Endothelial cell of umbilical vein (primary cell): ENCODE results near the gene AFF1. TPM values are rescaled to one million over a fixed set of nuclear protein-coding genes. Genes with fewer than 3 reads are reported as not detected.

Source experiments
- BruUV-seq: library from RNA; stranded (reverse); fragments of 400-500 nt; replicated peaks from 2 replicates; lab custom pipeline; 2021; lab: Mats Ljungman, UMichigan
- CTCF ChIA-PET: fragments of 300-600, 350-600 bp; sonication (Branson Sonifier 250); formaldehyde crosslinking; loops from one replicate; lab custom pipeline; 2021; ENCODE audit warnings: antibody characterized with exemption, inconsistent platforms; lab: Charles Lee
- POLR2A ChIA-PET: fragments of 300-600, 350-600 bp; sonication (Branson Sonifier 250); formaldehyde crosslinking; loops from one replicate; lab custom pipeline; 2021; ENCODE audit warnings: antibody characterized with exemption, inconsistent platforms; lab: Charles Lee
- DNase-seq: peaks from one replicate; pipeline ENCODE4 v3.0.0-alpha.2; 2011; ENCODE audit warnings: low read depth, low spot score
- FAIRE-seq: peaks from 2 replicates; lab custom pipeline; 2011; peaks lifted over from hg19 to GRCh38; lab: Jason Lieb, UNC
- H2AFZ ChIP-seq: 2 replicates; pipeline ENCODE4 v1.6.0; 2012; ENCODE audit warnings: low read depth, low read length, control low read depth, inconsistent platforms
- H3K27ac ChIP-seq: 2 replicates; pipeline ENCODE4 v1.5.1; 2011; ENCODE audit warnings: low read depth, mild to moderate bottlenecking, control low read depth, low read length, moderate library complexity; ENCODE audit not compliant: insufficient read depth
- H3K27me3 ChIP-seq, 2 experiments: 2 replicates each; pipeline versions ENCODE4 v1.6.0 to v1.6.1; 2011; ENCODE audit warnings: low read length in 2 of 2, mixed read lengths in 1 of 2; ENCODE audit not compliant: control insufficient read depth in 2 of 2, insufficient read depth in 2 of 2
- H3K36me3 ChIP-seq, 2 experiments: 2 replicates in 1 of 2; 3 replicates in 1 of 2; pipeline ENCODE4 v1.5.1; 2011; ENCODE audit warnings: low read length in 2 of 2, mild to moderate bottlenecking in 1 of 2, moderate library complexity in 1 of 2; ENCODE audit not compliant: control insufficient read depth in 2 of 2, insufficient read depth in 2 of 2; ENCODE audit errors: extremely low read depth in 1 of 2
- H3K4me1 ChIP-seq: 3 replicates; pipeline ENCODE4 v1.5.1; 2011; ENCODE audit warnings: mild to moderate bottlenecking, low read length; ENCODE audit not compliant: control insufficient read depth, insufficient read depth; ENCODE audit errors: extremely low read depth
- H3K4me2 ChIP-seq: 2 replicates; pipeline ENCODE4 v1.6.1; 2011; ENCODE audit warnings: low read length, control low read depth, mixed read lengths; ENCODE audit not compliant: insufficient read depth
- H3K4me3 ChIP-seq, 3 experiments: fragments of 200-600 bp in 1 of 3; sonication (generic), shearing (Covaris generic) in 1 of 3; replicated peaks in 1 of 3; 2 replicates each; pipeline ENCODE4 v1.5.1; 2011 to 2016; ENCODE audit warnings: control low read depth in 3 of 3, low read length in 3 of 3, mild to moderate bottlenecking in 2 of 3, inconsistent platforms in 1 of 3, low read depth in 1 of 3, moderate library complexity in 1 of 3; ENCODE audit not compliant: insufficient read depth in 1 of 3
- H3K79me2 ChIP-seq: 2 replicates; pipeline ENCODE4 v1.6.0; 2012; ENCODE audit warnings: low read length, inconsistent platforms; ENCODE audit not compliant: control insufficient read depth, insufficient read depth
- H3K9ac ChIP-seq: replicated peaks from 2 replicates; pipeline ENCODE3; 2011; ENCODE audit warnings: low read length, control low read depth; ENCODE audit not compliant: insufficient read depth; ENCODE audit errors: extremely low read depth
- H3K9me1 ChIP-seq: replicated peaks from 3 replicates; pipeline ENCODE4 v1.6.0; 2011; ENCODE audit warnings: mild to moderate bottlenecking, low read length; ENCODE audit not compliant: control insufficient read depth, insufficient read depth; ENCODE audit errors: extremely low read depth
- H3K9me3 ChIP-seq: replicated peaks from 2 replicates; pipeline ENCODE4 v1.5.1; 2012; ENCODE audit warnings: low read length, inconsistent platforms; ENCODE audit not compliant: control insufficient read depth, insufficient read depth
- H4K20me1 ChIP-seq: replicated peaks from 2 replicates; pipeline ENCODE3; 2011; ENCODE audit warnings: mild to moderate bottlenecking, low read length; ENCODE audit not compliant: control insufficient read depth, insufficient read depth; ENCODE audit errors: extremely low read depth
- EZH2 ChIP-seq: IDR thresholded peaks from 2 replicates; pipeline ENCODE4 v1.6.1; 2012; ENCODE audit warnings: borderline replicate concordance, low read depth, mild to moderate bottlenecking, moderate library complexity, low read length, inconsistent platforms; ENCODE audit not compliant: severe bottlenecking
- dilution Hi-C: fragments of 300-500 bp; cut with MboI; formaldehyde crosslinking; loops from one replicate; pipeline ENCODE4 v1.15.0; 2019; ENCODE audit warnings: low sequenced_read_pairs; ENCODE audit not compliant: extremely low pct_ligation_motif_present
- intact Hi-C: fragments of 100-400 bp; cut with micrococcal nuclease; formaldehyde crosslinking; loops from one replicate; pipeline ENCODE4 v1.10.0; 2022
- polyA plus RNA-seq, 4 experiments: library from polyadenylated mRNA; depleted of rRNA in 3 of 4; stranded (reverse) in 3 of 4; unstranded in 1 of 4; fragments of >200 nt; gene quantifications; 2 replicates each; pipeline versions ENCODE4 v1.2.1 to v1.2.3, GENCODE V29; 2011 to 2012; ENCODE audit warnings: missing spikeins in 1 of 4
- total RNA-seq: library from RNA; stranded (reverse); gene quantifications from 2 replicates; pipeline ENCODE4 v1.2.3, GENCODE V29; 2021
- TF ChIP-seq, protein P1 (sequence below), 2 donors: IDR thresholded peaks; 1 replicate in 1 of 2; 2 replicates in 1 of 2; pipeline ENCODE4 v1.5.1; 2011; ENCODE audit warnings: low read length in 2 of 2, mild to moderate bottlenecking in 2 of 2, moderate library complexity in 2 of 2, control low read depth in 1 of 2, inconsistent platforms in 1 of 2, low read depth in 1 of 2; ENCODE audit not compliant: insufficient read depth in 1 of 2; ENCODE audit errors: extremely low read depth in 1 of 2

AFF1 gene
- total and polyA plus RNA-seq, 2 donors (not counting 3 experiments of a cell fraction or from before 2014, with no cell fraction given): 26.2 to 106 TPM

DNA sequence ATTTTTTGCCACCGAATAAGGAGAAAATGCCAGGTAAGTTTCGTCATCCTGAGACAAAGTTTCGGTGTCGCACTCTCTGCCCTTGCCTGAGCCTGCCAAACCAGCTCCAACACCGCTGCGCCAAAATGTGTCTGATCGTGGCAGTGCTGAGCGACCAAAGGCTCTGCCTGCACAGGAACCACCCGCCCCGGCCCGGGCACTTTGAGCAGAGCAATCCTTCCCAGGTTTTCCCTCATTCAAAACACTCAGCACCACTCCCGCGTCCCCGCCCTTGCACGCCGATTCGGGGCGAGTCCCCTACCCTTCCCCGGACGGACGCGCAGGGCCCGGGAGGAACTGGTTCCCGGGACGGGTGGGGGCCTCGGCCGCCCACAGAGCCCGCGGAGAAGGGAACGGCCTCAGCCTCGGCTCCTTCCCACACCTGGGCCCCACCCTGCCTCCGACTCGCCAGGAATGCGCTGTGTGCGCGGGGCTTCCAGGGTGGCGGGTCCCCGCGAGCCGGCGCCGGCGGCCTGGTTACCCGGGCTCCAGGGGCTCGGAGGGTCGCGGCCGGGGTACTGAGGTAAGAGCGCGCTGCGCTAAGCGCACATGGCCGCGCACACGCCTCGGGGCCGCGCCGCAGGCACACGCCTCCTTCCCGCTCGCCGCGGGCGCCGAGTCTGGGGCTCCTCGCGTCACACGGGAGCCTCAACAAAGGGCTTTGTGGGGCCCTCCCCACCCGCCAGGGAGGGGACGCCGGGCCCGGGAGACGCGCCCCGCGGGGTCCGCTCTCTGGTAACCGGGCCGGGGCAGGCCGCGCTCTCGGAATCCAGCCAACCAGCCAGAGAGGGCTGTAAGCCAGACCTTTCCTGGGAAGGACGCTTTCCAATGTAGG, 42.8 kb upstream of the AFF1 start, which contains the start of gene C4orf36:
Gene C4orf36 (minus strand): TSS at position 661 of the 874 bp plus-strand sequence. CDS start 902 bp downstream, outside the sequence.
- no peaks in the 10 kb centered on the region for H3K79me2 ChIP-seq
- DNase-seq (peak; percentile 43), FAIRE-seq (peak; percentile 18)
- TF ChIP-seq, protein P1, sequence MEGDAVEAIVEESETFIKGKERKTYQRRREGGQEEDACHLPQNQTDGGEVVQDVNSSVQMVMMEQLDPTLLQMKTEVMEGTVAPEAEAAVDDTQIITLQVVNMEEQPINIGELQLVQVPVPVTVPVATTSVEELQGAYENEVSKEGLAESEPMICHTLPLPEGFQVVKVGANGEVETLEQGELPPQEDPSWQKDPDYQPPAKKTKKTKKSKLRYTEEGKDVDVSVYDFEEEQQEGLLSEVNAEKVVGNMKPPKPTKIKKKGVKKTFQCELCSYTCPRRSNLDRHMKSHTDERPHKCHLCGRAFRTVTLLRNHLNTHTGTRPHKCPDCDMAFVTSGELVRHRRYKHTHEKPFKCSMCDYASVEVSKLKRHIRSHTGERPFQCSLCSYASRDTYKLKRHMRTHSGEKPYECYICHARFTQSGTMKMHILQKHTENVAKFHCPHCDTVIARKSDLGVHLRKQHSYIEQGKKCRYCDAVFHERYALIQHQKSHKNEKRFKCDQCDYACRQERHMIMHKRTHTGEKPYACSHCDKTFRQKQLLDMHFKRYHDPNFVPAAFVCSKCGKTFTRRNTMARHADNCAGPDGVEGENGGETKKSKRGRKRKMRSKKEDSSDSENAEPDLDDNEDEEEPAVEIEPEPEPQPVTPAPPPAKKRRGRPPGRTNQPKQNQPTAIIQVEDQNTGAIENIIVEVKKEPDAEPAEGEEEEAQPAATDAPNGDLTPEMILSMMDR (IDR thresholded peaks at IDR 0.05; ENCODE audit: extremely low read depth in 1 of 2, insufficient read depth in 1 of 2, low read depth in 1 of 2, low read length in 2 of 2): peak in 1 of 2 donors; percentile 1
- no peak for TF ChIP-seq EZH2
- no peaks in the 10 kb centered on the region for H3K27me3 ChIP-seq
- no peaks in the 10 kb centered on the region for H4K20me1 ChIP-seq
- H3K9me3 ChIP-seq: no peaks in the 10 kb centered on the region
- dilution Hi-C loops: no loop called here
- peak within 1 kb of the TSS; percentile 3 to 75 (median 59) for H3K4me3 ChIP-seq
- BruUV-seq: no TSS peak
- peak within 1 kb of the TSS; percentile 59 for H2AFZ ChIP-seq
- intact Hi-C loops: loop anchor here (2.0 to 10.0 kb wide), 2 partner anchors 47 to 667 kb away; no protein-coding TSS in a partner anchor
- POLR2A ChIA-PET: no interaction called here
- H3K4me1 ChIP-seq: peaks cover 25% of the 10 kb centered on the region
- H3K9ac ChIP-seq: peak within 1 kb of the TSS; percentile 41
- H3K9me1 ChIP-seq: no peaks in the 10 kb centered on the region
- H3K27ac ChIP-seq: peak within 1 kb of the TSS; percentile 4
- H3K4me2 ChIP-seq: peak within 1 kb of the TSS; percentile 68
- CTCF ChIA-PET: interaction anchor here (1.8 to 5.0 kb wide), 3 partner anchors 369 to 396 kb away, joined by 4 to 64 read pairs (median 16); no protein-coding TSS in a partner anchor
- no peaks in the 10 kb centered on the region for H3K36me3 ChIP-seq
